ENCODE data around the gene STARD10. TPM values are rescaled to one million over a fixed set of nuclear protein-coding genes. Genes with fewer than 3 reads are reported as not detected.

STARD10 gene
- polyA plus RNA-seq, 2 of the 4 experiments (the other 2 are of a cell fraction), result 21.2 to 23.2 TPM

- CTCF ChIA-PET, result interaction anchor here (1.3 to 15.7 kb wide), 4 partner anchors 98 to 463 kb away, joined by 3 to 339 read pairs (median 49); no protein-coding TSS in a partner anchor
Measured at GRCh38 chr11:72825661-72826060, 31.8 kb upstream of the STARD10 start.

GRCh38 chr11:72824811-72825505 is 31.1 kb upstream of the STARD10 start:
- no peak for ATAC-seq
- TF ChIP-seq JUNB (IDR thresholded peaks at IDR 0.05) (no peak), RARB (CRISPR knock-in tag; IDR thresholded peaks at IDR 0.05) (no peak), ESRRA (IDR thresholded peaks at IDR 0.05; ENCODE audit: borderline replicate concordance, low read length) (no peak), NFE2L2 (conservative IDR thresholded peaks at IDR 0.05; ENCODE audit: low read length) (no peak), REST (IDR thresholded peaks at IDR 0.05) (no peak), FOSB (CRISPR knock-in tag; IDR thresholded peaks at IDR 0.05) (no peak), MYC (IDR thresholded peaks at IDR 0.05; ENCODE audit: borderline replicate concordance, low read length) (no peak), RNF2 (IDR thresholded peaks at IDR 0.05; ENCODE audit: borderline replicate concordance, low read depth) (no peak), POLR2AphosphoS2 (conservative IDR thresholded peaks at IDR 0.05; ENCODE audit: low read length) (no peak)
- H3K9me3 ChIP-seq, result no peaks in the 10 kb centered on the region
- no peak for FAIRE-seq
- H3K27ac ChIP-seq, result no peak overlapping the region
- no peak overlapping the region for H3K4me3 ChIP-seq
- no peak overlapping the region for H3K4me2 ChIP-seq
- DNase-seq (ENCODE audit: low read depth in 1 of 2, low spot score in 1 of 2), result no peak
- H3K4me1 ChIP-seq, result peaks cover 7% of the 10 kb centered on the region
- ChIA-PET POLR2A (no interaction called here), CTCF (interaction anchor here (0.8 to 15.7 kb wide), 5 partner anchors 13 to 463 kb away, joined by 3 to 339 read pairs (median 31); partner anchors contain the start of gene ATG16L2)
- 84% methylated on average over 13 of the region's 15 CpGs for WGBS (ENCODE audit: missing lambda C conversion rate)

More at GRCh38 chr11:72825661-72826060, 31.8 kb upstream of the STARD10 start:
- Histone ChIP-seq H3K27ac (no peak overlapping the region), H3K4me3 (no peak overlapping the region), H3K4me2 (no peak overlapping the region), H3K9me3 (no peaks in the 10 kb centered on the region), H3K4me1 (peaks cover 7% of the 10 kb centered on the region)
- POLR2A ChIA-PET, result no interaction called here
- FAIRE-seq, result no peak
- TF ChIP-seq KDM1A (IDR thresholded peaks at IDR 0.05; ENCODE audit: low read depth), result no peak
- no peak for TF ChIP-seq HOXB13 (CRISPR knock-in tag; IDR thresholded peaks at IDR 0.05; ENCODE audit: low read depth)
- TF ChIP-seq EHF (CRISPR knock-in tag; IDR thresholded peaks at IDR 0.05), result no peak
- no peak for TF ChIP-seq ZSCAN20 (CRISPR knock-in tag; IDR thresholded peaks at IDR 0.05)
- no peak for TF ChIP-seq ATOH8 (CRISPR knock-in tag; IDR thresholded peaks at IDR 0.05; ENCODE audit: low read depth)
- no peak for TF ChIP-seq NFE2L2 (conservative IDR thresholded peaks at IDR 0.05; ENCODE audit: low read length)
- TF ChIP-seq EP300 (IDR thresholded peaks at IDR 0.05), result no peak
- no peak for TF ChIP-seq JUN (IDR thresholded peaks at IDR 0.05)
- TF ChIP-seq CBX2 (IDR thresholded peaks at IDR 0.05; ENCODE audit: borderline replicate concordance, low read depth), result no peak
- TF ChIP-seq NPAS2 (CRISPR knock-in tag; IDR thresholded peaks at IDR 0.05; ENCODE audit: borderline replicate concordance), result no peak
- TF ChIP-seq, protein P1, sequence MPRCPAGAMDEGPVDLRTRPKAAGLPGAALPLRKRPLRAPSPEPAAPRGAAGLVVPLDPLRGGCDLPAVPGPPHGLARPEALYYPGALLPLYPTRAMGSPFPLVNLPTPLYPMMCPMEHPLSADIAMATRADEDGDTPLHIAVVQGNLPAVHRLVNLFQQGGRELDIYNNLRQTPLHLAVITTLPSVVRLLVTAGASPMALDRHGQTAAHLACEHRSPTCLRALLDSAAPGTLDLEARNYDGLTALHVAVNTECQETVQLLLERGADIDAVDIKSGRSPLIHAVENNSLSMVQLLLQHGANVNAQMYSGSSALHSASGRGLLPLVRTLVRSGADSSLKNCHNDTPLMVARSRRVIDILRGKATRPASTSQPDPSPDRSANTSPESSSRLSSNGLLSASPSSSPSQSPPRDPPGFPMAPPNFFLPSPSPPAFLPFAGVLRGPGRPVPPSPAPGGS (IDR thresholded peaks at IDR 0.05), result no peak
- TF ChIP-seq KDM5A (IDR thresholded peaks at IDR 0.05), result no peak
- no peak for TF ChIP-seq ESRRA (IDR thresholded peaks at IDR 0.05; ENCODE audit: borderline replicate concordance, low read length)
- no peak for TF ChIP-seq CHD4 (IDR thresholded peaks at IDR 0.05; ENCODE audit: borderline replicate concordance)
- TF ChIP-seq, protein P2, sequence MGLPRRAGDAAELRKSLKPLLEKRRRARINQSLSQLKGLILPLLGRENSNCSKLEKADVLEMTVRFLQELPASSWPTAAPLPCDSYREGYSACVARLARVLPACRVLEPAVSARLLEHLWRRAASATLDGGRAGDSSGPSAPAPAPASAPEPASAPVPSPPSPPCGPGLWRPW (IDR thresholded peaks at IDR 0.05), result no peak
- TF ChIP-seq PBX3 (IDR thresholded peaks at IDR 0.05), result no peak
- TF ChIP-seq SREBF2 (IDR thresholded peaks at IDR 0.05), result no peak
- WGBS (ENCODE audit: missing lambda C conversion rate), result 57% methylated on average over 4 of the region's 4 CpGs
- no peak for DNase-seq (ENCODE audit: low read depth in 1 of 2, low spot score in 1 of 2)
- no peak for ATAC-seq
